ENCODE results near the gene PDPK1. TPM values are rescaled to one million over a fixed set of nuclear protein-coding genes. Genes with fewer than 3 reads are reported as not detected.

The PDPK1 gene
- total RNA-seq, 2 experiments from 2014 or later: 14.4 to 40.6 TPM

GRCh38 chr16:2500430-2500917 lies 37.3 kb upstream of the PDPK1 start:
- Histone ChIP-seq H3K4me1 (ENCODE audit: insufficient read depth, low read length, poor library complexity, severe bottlenecking) (peaks cover 10% of the 10 kb centered on the region), H2AFZ (ENCODE audit: low read length) (no peak overlapping the region), H3K79me2 (ENCODE audit: insufficient read depth, low read depth, low read length) (no peaks in the 10 kb centered on the region), H3K9me3 (ENCODE audit: low read length) (no peaks in the 10 kb centered on the region), H3K36me3 (ENCODE audit: insufficient read depth, low read length) (peaks cover 37% of the 10 kb centered on the region), H4K20me1 (ENCODE audit: insufficient read depth, low read length) (no peaks in the 10 kb centered on the region), H3K27ac (ENCODE audit: low read depth, low read length, poor library complexity, severe bottlenecking) (no peak overlapping the region), H3K9me2 (ENCODE audit: insufficient read depth, low read length) (no peaks in the 10 kb centered on the region), H3K4me2 (ENCODE audit: low read length) (no peak overlapping the region), H3K4me3 (ENCODE audit: low read depth, low read length, poor library complexity, severe bottlenecking) (no peak overlapping the region)
- CTCF ChIA-PET (ENCODE audit: unreplicated experiment): no interaction called here
- no TSS peak for BruUV-seq (replicated peaks)
- intact Hi-C loops (cut with micrococcal nuclease; ENCODE audit: unreplicated experiment): loop anchor here (2.0 kb wide), 1 partner anchor 26 kb away; the partner anchor contains the start of gene TBC1D24
- DNase-seq (ENCODE audit: low spot score): no peak
- TF ChIP-seq, protein P1, sequence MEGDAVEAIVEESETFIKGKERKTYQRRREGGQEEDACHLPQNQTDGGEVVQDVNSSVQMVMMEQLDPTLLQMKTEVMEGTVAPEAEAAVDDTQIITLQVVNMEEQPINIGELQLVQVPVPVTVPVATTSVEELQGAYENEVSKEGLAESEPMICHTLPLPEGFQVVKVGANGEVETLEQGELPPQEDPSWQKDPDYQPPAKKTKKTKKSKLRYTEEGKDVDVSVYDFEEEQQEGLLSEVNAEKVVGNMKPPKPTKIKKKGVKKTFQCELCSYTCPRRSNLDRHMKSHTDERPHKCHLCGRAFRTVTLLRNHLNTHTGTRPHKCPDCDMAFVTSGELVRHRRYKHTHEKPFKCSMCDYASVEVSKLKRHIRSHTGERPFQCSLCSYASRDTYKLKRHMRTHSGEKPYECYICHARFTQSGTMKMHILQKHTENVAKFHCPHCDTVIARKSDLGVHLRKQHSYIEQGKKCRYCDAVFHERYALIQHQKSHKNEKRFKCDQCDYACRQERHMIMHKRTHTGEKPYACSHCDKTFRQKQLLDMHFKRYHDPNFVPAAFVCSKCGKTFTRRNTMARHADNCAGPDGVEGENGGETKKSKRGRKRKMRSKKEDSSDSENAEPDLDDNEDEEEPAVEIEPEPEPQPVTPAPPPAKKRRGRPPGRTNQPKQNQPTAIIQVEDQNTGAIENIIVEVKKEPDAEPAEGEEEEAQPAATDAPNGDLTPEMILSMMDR (conservative IDR thresholded peaks at IDR 0.05; ENCODE audit: low read length): no peak
- TF ChIP-seq EZH2phosphoT487 (IDR thresholded peaks at IDR 0.05; ENCODE audit: borderline replicate concordance, low read depth, low read length): no peak
- POLR2A ChIA-PET: no interaction called here

DNA sequence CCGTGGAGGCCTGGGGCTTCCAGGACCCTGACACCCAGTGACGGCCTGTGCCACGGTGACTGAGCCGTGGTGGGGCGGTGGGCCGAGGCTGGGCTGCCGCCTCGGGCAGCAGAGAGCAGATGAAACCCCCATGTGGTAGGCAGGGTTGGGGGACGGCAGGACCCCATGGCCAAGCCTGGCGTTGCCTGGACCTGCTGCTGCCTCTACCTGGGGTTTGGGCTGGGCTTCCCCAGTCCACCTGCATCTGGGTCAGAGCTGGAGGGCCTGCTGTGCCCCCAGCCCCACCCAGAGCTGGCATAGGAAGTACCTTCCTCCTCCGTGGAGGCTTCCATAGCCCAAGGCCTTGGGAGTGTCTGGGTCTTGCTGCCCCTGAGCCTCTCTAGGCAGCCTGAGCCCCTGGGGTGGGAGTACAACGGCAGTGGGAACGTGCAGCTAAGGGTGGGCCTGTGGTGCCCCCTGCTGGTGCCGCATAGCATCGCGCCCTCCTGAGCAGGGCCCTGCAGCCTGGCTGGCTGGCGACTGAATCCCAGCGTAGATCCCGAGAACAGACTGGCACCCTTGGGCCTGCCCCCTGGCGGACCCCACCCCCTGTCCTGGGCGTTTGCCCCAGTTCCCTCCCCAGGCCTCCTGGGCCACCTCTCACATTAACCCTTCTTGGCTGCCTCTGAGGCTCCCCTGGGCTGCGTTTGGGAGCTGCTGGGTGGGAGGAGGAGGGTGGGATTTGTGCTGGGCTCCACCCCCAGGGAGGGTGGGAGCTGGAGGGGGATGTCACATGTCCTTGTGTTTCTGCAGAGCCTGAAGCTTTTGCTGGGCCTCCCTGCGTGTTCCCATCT lies 36.7 kb upstream of the PDPK1 start:
- no TSS peak for BruUV-seq (replicated peaks)

More for the DNA sequence above, 36.7 kb upstream of the PDPK1 start:
- Histone ChIP-seq H3K4me3 (ENCODE audit: low read depth, low read length, poor library complexity, severe bottlenecking) (no peak overlapping the region), H3K9me2 (ENCODE audit: insufficient read depth, low read length) (no peaks in the 10 kb centered on the region), H3K79me2 (ENCODE audit: insufficient read depth, low read depth, low read length) (no peaks in the 10 kb centered on the region), H3K4me1 (ENCODE audit: insufficient read depth, low read length, poor library complexity, severe bottlenecking) (peaks cover 10% of the 10 kb centered on the region), H4K20me1 (ENCODE audit: insufficient read depth, low read length) (no peaks in the 10 kb centered on the region), H3K36me3 (ENCODE audit: insufficient read depth, low read length) (peaks cover 37% of the 10 kb centered on the region), H2AFZ (ENCODE audit: low read length) (no peak overlapping the region), H3K9me3 (ENCODE audit: low read length) (no peaks in the 10 kb centered on the region), H3K27ac (ENCODE audit: low read depth, low read length, poor library complexity, severe bottlenecking) (no peak overlapping the region), H3K4me2 (ENCODE audit: low read length) (peak overlapping the region; percentile 44; the same call in 1 of the 2 replicates)
- DNase-seq (ENCODE audit: low spot score): peak; percentile 83
- TF ChIP-seq EZH2phosphoT487 (IDR thresholded peaks at IDR 0.05; ENCODE audit: borderline replicate concordance, low read depth, low read length): no peak
- TF ChIP-seq, protein P1 (conservative IDR thresholded peaks at IDR 0.05; ENCODE audit: low read length): peak; percentile 98
- ChIA-PET CTCF (ENCODE audit: unreplicated experiment) (no interaction called here), POLR2A (interaction anchor here (1.0 kb wide), 1 partner anchor 31 kb away, joined by 3 read pairs; no protein-coding TSS in a partner anchor)
- intact Hi-C loops (cut with micrococcal nuclease; ENCODE audit: unreplicated experiment): loop anchor here (1.0 to 2.0 kb wide), 2 partner anchors 26 to 71 kb away; partner anchors contain the start of gene TBC1D24

Data from OCI-LY7 (cell line).